NCI-H146 (cell line): ENCODE data around the gene BPIFA3.

Experiments used
- DNase-seq: peaks from one replicate; lab custom pipeline; 2025; lab: John Stamatoyannopoulos, UW

The BPIFA3 gene

GRCh38 chr20:33224399-33224798, 7.2 kb downstream of the BPIFA3 start:
- DNase-seq, result no peak

DNA sequence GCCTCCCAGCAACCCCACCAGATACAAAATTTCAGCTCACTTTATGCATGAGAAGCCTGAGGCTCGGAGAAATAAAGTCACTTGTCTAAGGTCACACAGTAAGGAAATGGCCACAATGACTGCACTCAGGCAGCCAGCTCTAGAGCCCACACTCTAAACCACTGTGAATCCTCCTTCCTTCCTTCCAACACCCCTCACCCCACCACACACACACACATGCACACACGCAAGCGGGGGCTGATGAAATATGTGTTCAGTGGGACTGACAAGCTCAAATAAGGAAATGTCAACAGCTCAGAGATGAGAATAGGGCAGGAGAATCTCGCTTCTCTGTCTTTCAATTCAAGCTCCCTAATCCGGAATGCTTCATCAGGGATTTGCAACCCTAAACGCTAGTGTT, 12.7 kb downstream of the BPIFA3 start:
- DNase-seq, result no peak

DNA sequence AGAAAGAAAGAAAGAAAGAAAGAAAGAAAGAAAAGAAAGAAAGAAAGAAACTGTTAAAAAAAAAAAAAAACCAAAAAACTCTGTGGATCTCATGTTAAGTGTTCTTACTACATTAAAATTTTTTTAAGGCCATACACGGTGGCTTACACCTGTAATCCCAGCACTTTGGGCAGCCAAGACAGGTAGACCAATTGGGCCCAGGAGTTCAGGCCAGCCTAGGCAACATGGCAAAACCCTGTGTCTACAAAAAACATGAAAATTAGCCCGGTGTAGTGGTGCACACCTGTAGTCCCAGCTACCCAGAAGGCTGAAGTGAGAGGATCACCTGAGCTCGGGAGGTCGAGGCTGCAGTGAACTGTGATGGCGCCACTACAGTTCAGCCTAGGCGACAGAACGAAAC, 14.1 kb downstream of the BPIFA3 start:
- no peak for DNase-seq

- DNase-seq, result no peak
Observed at GRCh38 chr20:33232486-33233072, 15.4 kb downstream of the BPIFA3 start.

DNA sequence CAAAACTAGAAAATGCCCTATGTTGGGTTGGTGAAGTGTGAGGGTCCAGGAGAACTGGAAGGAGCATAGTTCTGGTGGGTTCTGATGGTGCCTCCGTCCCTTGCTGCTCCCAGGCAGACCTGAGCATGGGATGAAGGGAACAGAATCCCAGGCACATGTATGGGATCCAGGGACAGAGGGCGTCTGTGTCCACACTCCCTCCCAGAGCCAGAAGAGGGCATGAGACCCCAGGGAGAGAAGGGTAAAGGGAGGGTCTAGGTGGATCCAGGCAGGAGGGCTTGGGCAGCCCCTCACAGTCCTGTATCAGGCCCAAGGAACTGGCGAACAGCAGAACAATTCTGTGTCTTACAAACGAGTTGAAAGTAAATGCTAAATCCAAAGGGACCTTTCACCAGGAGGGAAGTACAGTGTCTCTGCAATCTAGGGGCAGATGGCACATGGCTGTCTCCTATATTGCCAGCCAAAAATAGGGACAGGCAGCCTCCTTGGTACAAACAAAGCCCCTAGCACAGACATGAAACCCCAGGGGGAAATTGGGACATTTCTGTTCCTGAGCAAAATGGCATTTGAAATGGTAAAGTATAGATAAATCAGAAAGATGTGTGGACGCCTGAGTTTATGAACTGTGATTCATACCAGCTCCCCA, 16.1 kb downstream of the BPIFA3 start:
- DNase-seq, result no peak

- no peak for DNase-seq
Observed at GRCh38 chr20:33234050-33234449, 16.9 kb downstream of the BPIFA3 start.

- no peak for DNase-seq
Observed at GRCh38 chr20:33235696-33236095, 18.5 kb downstream of the BPIFA3 start, which contains the start of gene BPIFA1. TSS of gene BPIFA1 (plus strand) at chr20:33235996. CDS start at chr20:33237712, 1,716 bp downstream.

- no peak for DNase-seq
Observed at GRCh38 chr20:33236351-33236750, 19.2 kb downstream of the BPIFA3 start.

DNA sequence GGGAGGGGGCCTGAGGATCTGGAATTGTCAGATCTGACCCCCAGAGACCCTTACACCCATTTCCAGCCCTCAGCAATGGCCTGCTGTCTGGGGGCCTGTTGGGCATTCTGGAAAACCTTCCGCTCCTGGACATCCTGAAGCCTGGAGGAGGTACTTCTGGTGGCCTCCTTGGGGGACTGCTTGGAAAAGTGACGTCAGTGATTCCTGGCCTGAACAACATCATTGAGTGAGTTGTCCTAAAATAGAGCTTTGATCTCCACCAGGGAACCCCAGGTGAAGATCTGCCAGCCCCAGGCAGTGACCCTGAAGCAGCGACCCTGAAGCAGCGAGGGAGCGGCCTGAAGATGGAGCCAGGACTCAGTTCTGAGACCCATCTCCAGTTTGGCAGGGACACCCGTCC, 20.8 kb downstream of the BPIFA3 start:
- no peak for DNase-seq

DNA sequence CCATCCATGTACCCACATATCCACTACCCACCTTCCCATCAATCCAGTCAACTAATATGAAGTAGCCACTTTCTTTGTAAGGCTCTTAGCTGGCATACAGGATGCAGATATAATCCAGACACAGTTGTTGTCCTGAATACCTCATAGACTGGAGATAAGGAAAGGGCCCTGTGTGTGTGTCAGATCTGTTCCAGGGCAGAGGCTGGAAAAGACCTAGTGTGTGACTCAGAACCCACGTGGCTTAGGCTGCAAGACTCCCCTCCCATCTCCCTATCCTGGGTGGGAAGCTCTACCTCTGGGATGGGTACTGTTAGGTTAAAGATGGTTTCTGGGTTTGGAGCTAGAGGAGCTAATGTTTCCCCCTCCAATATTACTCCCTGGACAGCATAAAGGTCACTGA, 22.3 kb downstream of the BPIFA3 start:
- DNase-seq, result no peak

DNA sequence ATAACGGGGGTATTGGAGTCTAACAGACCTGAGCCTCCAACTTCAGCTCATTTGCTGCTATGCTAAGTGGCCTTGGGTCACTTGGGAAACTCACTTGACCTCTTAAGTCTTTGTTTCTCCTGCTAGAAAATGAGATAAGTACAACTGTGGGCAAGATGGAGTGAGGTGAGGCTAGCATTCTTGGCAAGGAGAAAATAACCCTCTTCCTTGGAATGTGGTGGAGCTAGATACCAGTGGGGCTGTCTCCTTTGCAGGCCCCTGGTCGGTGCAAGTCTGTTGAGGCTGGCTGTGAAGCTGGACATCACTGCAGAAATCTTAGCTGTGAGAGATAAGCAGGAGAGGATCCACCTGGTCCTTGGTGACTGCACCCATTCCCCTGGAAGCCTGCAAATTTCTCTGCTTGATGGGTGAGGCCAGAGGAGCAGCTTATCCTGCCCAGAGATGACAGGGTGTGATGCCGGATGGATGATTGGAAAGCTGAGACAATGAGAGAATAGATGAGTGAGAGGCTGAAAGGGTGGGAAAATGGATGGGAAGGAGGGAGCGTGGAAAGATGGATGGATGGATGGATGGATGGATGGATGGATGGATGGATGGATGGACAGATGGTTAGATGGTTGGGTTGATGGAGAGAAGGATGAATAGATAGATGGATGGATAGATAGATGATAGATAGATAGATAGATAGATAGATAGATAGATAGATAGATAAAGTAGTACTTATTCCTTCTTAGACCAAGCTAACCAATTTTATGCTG, 23.0 kb downstream of the BPIFA3 start:
- DNase-seq, result no peak

DNA sequence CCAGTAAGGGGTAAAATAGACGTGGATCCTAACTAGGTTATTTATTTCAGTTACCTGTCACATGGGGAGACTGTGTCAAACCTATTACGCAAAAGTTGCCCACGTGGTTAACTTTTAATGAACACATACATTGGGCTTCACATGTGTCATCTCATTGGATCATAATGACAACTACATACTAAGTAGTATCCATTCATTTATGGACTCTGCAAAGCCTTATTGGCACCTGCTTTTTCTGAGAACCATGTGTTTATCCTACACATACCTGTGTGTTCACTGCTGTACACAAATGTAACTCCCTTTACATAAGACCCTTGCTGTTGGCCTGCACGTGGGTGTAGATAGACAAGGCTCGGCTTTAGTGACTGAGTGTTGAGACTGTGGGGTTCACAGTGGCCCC, 23.8 kb downstream of the BPIFA3 start:
- no peak for DNase-seq

DNA sequence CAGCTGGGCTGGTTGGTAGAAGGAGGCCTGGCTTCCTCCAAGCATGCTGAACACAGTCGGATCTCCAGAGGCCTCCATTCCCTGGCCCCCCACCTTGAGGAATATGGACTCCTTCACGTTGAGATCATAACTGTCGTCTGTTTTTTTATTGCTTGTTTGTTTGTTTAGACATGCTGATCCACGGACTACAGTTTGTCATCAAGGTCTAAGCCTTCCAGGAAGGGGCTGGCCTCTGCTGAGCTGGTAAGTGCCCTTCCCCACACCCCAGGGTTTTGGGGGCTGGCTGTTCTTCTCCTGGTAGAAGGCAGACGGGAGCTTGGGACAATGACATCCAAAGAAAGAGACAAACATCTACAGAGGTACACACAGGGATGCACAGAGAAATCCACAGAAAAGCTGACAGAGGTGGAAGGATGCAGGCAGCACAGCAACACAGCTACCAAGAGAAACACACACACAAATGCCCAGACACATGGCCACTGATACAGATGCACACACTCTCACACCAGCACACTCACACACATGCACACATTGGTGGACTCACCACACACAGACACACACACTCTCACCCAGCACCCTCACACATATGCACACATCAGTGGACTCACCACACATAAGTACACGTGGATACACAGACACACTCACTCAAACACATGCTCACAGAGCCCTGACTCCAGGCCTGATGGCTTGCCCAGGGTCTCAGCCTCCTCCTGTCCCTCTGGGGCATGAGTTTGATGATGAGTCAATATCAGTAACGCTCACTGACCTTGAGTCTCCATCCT, 25.4 kb downstream of the BPIFA3 start:
- no peak for DNase-seq

- DNase-seq, result no peak
Observed at GRCh38 chr20:33246077-33246476, 28.9 kb downstream of the BPIFA3 start.

DNA sequence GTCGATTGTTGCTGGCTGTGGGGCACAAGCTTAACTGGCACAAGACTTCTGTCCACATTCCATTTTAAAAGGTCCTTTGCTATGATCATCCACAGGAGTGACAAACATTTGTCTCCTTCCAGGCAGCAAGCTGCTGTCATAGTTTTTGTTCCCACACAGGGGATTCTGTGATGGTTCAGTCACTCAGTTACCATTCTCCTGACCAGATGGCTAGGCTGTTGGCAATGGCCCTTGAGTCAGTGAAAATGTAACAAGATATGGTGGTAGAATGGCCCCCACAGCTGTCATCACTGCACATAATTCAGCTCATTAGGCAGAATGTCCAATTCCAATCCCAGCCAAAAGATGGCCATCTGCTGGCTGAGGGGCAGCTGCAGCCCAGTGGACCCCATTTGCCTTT, 32.3 kb downstream of the BPIFA3 start:
- DNase-seq, result no peak

DNA sequence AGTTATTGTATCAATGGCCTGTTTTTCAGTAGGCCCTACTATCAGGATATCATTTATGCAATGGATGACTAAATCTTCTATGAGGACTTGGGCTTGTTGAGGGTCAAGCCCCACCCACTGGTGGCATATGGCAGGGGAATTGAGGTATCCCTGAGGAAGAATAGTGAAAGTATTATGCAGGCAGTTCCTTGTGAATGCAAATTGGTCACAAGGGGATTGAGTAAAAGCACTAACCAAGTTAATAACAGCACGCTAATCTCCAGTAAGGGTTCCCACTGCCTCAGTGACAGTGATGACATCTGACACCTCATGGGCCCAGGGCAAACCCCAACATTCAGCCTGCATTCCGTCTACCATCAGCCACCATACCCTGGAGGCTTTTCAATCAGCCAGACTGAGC, 33.5 kb downstream of the BPIFA3 start:
- DNase-seq, result no peak

- no peak for DNase-seq
Observed at GRCh38 chr20:33251496-33251895, 34.3 kb downstream of the BPIFA3 start.

DNA sequence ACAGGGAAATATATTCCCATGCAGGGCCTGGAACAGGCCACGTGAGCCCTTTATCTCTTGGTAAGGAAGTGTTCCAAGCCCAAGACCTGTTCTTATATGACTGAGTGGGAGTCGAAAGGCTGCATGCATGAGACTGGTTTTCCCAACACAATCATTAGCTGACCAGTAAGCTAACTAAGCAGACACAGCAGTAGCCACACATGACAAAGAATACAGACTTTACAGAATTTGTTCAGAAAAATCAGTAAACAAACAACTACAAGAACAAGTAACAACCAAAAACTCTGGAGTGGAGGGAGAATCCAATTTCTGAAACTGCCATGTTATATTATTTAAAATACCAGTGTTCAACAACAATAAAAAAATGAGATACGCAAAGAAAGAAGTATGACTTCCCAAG, 35.3 kb downstream of the BPIFA3 start:
- DNase-seq, result no peak

DNA sequence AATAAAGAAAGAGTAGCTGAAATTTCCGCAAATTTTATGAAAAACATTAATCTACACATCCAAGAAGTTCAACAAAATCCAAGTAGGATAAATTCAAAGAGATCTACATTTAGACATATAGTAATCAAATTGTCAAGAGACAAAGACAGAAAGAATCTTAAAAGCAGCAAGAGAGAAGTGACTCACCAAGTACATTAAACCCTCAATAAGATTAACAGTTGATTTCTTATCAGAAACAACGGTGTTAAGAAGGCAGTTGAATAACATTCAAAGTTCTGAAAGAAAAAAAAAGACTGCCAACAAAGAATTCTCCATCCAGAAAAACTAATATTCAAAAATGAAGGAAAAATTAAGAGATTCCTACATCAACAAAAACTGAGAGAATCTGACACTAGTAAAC, 37.9 kb downstream of the BPIFA3 start:
- DNase-seq, result no peak

GRCh38 chr20:33257237-33257636, 40.1 kb downstream of the BPIFA3 start:
- DNase-seq, result no peak

- no peak for DNase-seq
Observed at GRCh38 chr20:33259371-33259770, 42.2 kb downstream of the BPIFA3 start.

DNA sequence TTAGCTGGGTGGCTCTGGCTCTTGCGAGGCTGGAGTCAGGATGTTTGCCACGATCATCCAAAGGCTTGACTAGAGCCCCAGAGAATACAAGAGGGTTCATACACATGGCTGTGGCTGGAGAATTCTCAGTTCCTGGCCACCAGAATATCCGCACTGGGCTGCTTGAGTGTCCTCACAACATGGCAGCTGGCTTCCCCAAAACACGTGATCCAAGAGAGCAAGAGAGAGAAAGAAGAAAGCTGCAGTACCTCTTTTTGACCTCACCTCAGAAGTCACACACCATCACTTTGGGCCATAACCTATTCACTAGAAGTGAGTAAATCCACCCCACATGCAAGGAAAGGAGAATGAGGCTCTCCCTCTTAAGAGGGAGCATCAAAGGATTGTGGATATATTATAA, 44.3 kb downstream of the BPIFA3 start:
- DNase-seq, result no peak

DNA sequence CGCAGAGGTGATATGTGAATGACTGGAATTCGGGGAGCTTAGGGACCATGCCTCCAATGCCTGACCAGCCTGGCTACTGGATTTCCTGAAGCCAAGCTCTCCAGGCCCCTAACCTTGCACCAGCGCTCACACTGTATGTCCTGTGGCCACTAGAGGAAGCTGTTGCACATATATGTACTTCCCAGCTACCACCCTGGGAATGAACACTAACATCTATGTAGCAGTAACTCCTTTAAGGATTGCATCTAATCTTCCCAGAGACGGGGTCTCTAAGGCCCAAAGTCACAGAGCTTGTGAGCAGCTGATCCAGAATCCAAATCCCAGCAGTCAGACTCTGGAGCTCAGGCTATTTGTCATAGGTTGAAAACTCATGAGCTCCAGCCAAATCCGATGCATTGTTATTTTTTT, 45.5 kb downstream of the BPIFA3 start:
- peak; percentile 68 for DNase-seq
